ENCODE measurements around the gene CHST3. TPM values are rescaled to one million over a fixed set of nuclear protein-coding genes. Genes with fewer than 3 reads are reported as not detected.

Gene CHST3
- total and polyA plus RNA-seq, 10 of the 15 experiments (the other 5 are each of a cell fraction or from before 2014, with no cell fraction given) = 0.03 to 0.50 (median 0.05) TPM; not detected in 2

DNA sequence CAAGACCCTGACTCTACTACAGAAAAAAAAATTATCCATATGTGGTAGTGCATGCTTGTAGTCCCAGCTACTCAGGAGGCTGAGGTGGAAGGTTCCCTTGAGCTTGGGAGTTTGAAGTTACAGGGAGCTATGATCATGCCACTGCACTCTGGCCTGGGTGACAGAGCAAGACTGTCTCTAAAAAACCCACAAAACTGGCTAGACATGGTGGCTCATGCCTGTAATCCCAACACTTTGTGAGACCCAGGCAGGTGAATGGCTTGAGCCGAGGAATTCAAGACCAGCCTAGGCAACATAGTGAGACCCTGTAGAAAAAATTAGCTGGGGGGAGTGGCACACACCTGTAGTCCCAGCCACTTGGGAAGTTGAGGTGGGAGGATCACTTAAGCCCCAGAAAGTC lies 32.9 kb upstream of the CHST3 start:
- in situ Hi-C loops (cut with MboI) (no loop called here), intact Hi-C loops (cut with micrococcal nuclease; ENCODE audit: unreplicated experiment) (no loop called here)
- H3K27ac ChIP-seq (ENCODE audit: control insufficient read depth, insufficient read depth) = no peak overlapping the region
- no peak for TF ChIP-seq BHLHE40 (IDR thresholded peaks at IDR 0.05; ENCODE audit: borderline replicate concordance in 1 of 2, low read depth in 2 of 2, low read length in 1 of 2)
- no peak for TF ChIP-seq RAD51 (IDR thresholded peaks at IDR 0.05)
- TF ChIP-seq NFIC (IDR thresholded peaks at IDR 0.05; ENCODE audit: low read depth, low read length) = no peak
- TF ChIP-seq, protein P1, sequence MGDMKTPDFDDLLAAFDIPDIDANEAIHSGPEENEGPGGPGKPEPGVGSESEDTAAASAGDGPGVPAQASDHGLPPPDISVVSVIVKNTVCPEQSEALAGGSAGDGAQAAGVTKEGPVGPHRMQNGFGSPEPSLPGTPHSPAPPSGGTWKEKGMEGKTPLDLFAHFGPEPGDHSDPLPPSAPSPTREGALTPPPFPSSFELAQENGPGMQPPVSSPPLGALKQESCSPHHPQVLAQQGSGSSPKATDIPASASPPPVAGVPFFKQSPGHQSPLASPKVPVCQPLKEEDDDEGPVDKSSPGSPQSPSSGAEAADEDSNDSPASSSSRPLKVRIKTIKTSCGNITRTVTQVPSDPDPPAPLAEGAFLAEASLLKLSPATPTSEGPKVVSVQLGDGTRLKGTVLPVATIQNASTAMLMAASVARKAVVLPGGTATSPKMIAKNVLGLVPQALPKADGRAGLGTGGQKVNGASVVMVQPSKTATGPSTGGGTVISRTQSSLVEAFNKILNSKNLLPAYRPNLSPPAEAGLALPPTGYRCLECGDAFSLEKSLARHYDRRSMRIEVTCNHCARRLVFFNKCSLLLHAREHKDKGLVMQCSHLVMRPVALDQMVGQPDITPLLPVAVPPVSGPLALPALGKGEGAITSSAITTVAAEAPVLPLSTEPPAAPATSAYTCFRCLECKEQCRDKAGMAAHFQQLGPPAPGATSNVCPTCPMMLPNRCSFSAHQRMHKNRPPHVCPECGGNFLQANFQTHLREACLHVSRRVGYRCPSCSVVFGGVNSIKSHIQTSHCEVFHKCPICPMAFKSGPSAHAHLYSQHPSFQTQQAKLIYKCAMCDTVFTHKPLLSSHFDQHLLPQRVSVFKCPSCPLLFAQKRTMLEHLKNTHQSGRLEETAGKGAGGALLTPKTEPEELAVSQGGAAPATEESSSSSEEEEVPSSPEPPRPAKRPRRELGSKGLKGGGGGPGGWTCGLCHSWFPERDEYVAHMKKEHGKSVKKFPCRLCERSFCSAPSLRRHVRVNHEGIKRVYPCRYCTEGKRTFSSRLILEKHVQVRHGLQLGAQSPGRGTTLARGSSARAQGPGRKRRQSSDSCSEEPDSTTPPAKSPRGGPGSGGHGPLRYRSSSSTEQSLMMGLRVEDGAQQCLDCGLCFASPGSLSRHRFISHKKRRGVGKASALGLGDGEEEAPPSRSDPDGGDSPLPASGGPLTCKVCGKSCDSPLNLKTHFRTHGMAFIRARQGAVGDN (IDR thresholded peaks at IDR 0.05) = no peak
- no peak for TF ChIP-seq IKZF2 (IDR thresholded peaks at IDR 0.05)
- no peak for TF ChIP-seq KAT2A (conservative IDR thresholded peaks at IDR 0.05; ENCODE audit: control insufficient read depth, low read depth, low read length)
- TF ChIP-seq SIN3A (IDR thresholded peaks at IDR 0.05; ENCODE audit: low read depth, low read length) = no peak
- TF ChIP-seq EZH2 (IDR thresholded peaks at IDR 0.05; ENCODE audit: borderline replicate concordance, control insufficient read depth, low read depth, low read length) = no peak
- TF ChIP-seq MTA3 (IDR thresholded peaks at IDR 0.05; ENCODE audit: borderline replicate concordance, low read length) = no peak
- TF ChIP-seq TARDBP (IDR thresholded peaks at IDR 0.05; ENCODE audit: borderline replicate concordance) = no peak
- no peaks in the 10 kb centered on the region for H3K27me3 ChIP-seq (replicated peaks in 1 of 2; ENCODE audit: control insufficient read depth in 2 of 2, insufficient read depth in 2 of 2, low read length in 1 of 2)
- H3K79me2 ChIP-seq (ENCODE audit: control insufficient read depth, insufficient read depth, low read length) = no peaks in the 10 kb centered on the region
- no peak overlapping the region for H3K9ac ChIP-seq (ENCODE audit: control insufficient read depth, insufficient read depth, low read length)
- no peaks in the 10 kb centered on the region for H3K36me3 ChIP-seq (ENCODE audit: control insufficient read depth in 2 of 2, insufficient read depth in 2 of 2, low read length in 1 of 2)
- DNase-seq (ENCODE audit: low read depth, low spot score) (no peak), FAIRE-seq (no peak), ATAC-seq (no peak)
- RAD21 ChIA-PET (ENCODE audit: unreplicated experiment) = no interaction called here
- H3K4me1 ChIP-seq (ENCODE audit: control insufficient read depth, insufficient read depth, low read length) = no peaks in the 10 kb centered on the region
- BruUV-seq (replicated peaks) = no TSS peak
- SMC1A ChIA-PET (ENCODE audit: uncharacterized antibody, unreplicated experiment) = no interaction called here
- H3K4me3 ChIP-seq = no peak overlapping the region
- H4K20me1 ChIP-seq (ENCODE audit: control insufficient read depth, insufficient read depth) = no peaks in the 10 kb centered on the region
- H2AFZ ChIP-seq (ENCODE audit: control insufficient read depth, low read depth, low read length) = no peak overlapping the region
- 79% methylated on average over 1 of the region's 1 CpG for WGBS (ENCODE audit: insufficient coverage, insufficient replicate concordance, low lambda C conversion rate, missing lambda C conversion rate)
- peaks cover 1% of the 10 kb centered on the region; the same call in 1 of the 3 replicates for H3K9me3 ChIP-seq (replicated peaks; ENCODE audit: control insufficient read depth, insufficient read depth, low read length)
- no peak overlapping the region for H3K4me2 ChIP-seq (ENCODE audit: control insufficient read depth, insufficient read depth)
- POLR2A ChIA-PET = no interaction called here
- CTCF ChIA-PET = interaction anchor here (0.6 to 0.7 kb wide), 2 partner anchors 12 to 195 kb away, joined by 3 read pairs; no protein-coding TSS in a partner anchor

Data from GM12878 (cell line).